Activated CD8-positive, alpha-beta T cell treated with anti-CD3 and anti-CD28 coated beads for 36 hours (primary cell): ENCODE measurements around the gene STOM. TPM values are rescaled to one million over a fixed set of nuclear protein-coding genes. Genes with fewer than 3 reads are reported as not detected.
"Not testable (repeated sequence)": the region's sequence is repeated elsewhere in the genome, so short reads cannot be mapped to it uniquely, and the experiment has no call there.

Source experiments
- ATAC-seq: fragments of 200-7000 bp; cut with Tn5 transposase; one replicate; pipeline ENCODE4 v1.10.0; 2021; ENCODE audit warnings: mild to moderate bottlenecking, moderate library complexity
- CTCF ChIA-PET: fragments of 350-600 bp; sonication (Branson Sonifier 250); formaldehyde crosslinking; loops from one replicate; lab custom pipeline; 2021; ENCODE audit warnings: antibody characterized with exemption; lab: Charles Lee
- POLR2A ChIA-PET: fragments of 350-600 bp; sonication (Branson Sonifier 250); formaldehyde crosslinking; loops from one replicate; lab custom pipeline; 2021; ENCODE audit warnings: antibody characterized with exemption; lab: Charles Lee
- DNase-seq: peaks from one replicate; pipeline ENCODE4 v3.0.0-alpha.2; 2020
- H3K27ac Mint-ChIP-seq: one replicate; pipeline ENCODE4 v1.8.0; 2021; ENCODE audit warnings: mild to moderate bottlenecking, mixed read lengths
- H3K27me3 Mint-ChIP-seq: one replicate; pipeline ENCODE4 v1.8.0; 2021; ENCODE audit warnings: mixed read lengths
- H3K36me3 Mint-ChIP-seq: one replicate; pipeline ENCODE4 v1.8.0; 2021; ENCODE audit warnings: low read depth, mixed read lengths
- H3K4me1 Mint-ChIP-seq: one replicate; pipeline ENCODE4 v1.8.0; 2021; ENCODE audit warnings: low read depth, mixed read lengths
- H3K4me3 Mint-ChIP-seq: one replicate; pipeline ENCODE4 v1.8.0; 2021; ENCODE audit warnings: mild to moderate bottlenecking, moderate library complexity, mixed read lengths
- H3K9me3 Mint-ChIP-seq: one replicate; pipeline ENCODE4 v1.8.0; 2021; ENCODE audit warnings: mixed read lengths
- CTCF ChIP-seq: fragments of 200-600 bp; IDR thresholded peaks from one replicate; pipeline ENCODE4 v1.8.0; 2022; ENCODE audit warnings: antibody characterized with exemption, mild to moderate bottlenecking
- intact Hi-C: fragments of 100-400 bp; cut with micrococcal nuclease; formaldehyde crosslinking; loops from one replicate; pipeline ENCODE4 v1.10.0; 2022
- total RNA-seq, 2 experiments: library from RNA; stranded (reverse); gene quantifications; one replicate each; pipeline ENCODE4 v1.2.3, GENCODE V29; 2021

Gene STOM
- total RNA-seq, 2 experiments from 2014 or later, result 31.7 to 32.5 TPM

- TF ChIP-seq CTCF, result peak; percentile 76
- ATAC-seq, result peak; percentile 56
- intact Hi-C loops, result loop anchor here (1.0 kb wide), 1 partner anchor 80 kb away; no protein-coding TSS in a partner anchor
- Mint-ChIP-seq H3K9me3 (no peaks in the 10 kb centered on the region), H3K4me3 (no peak overlapping the region), H3K27me3 (no peaks in the 10 kb centered on the region), H3K36me3 (no peaks in the 10 kb centered on the region), H3K27ac (no peak overlapping the region), H3K4me1 (peaks cover 2% of the 10 kb centered on the region)
- POLR2A ChIA-PET, result interaction anchor here (0.5 to 1.9 kb wide), 2 partner anchors 80 to 86 kb away, joined by 3 to 6 read pairs; no protein-coding TSS in a partner anchor
- no peak for DNase-seq
- CTCF ChIA-PET, result interaction anchor here (0.5 to 22.2 kb wide), 32 partner anchors 9 to 201 kb away, joined by 3 to 378 read pairs (median 4); no protein-coding TSS in a partner anchor
Measured at GRCh38 chr9:121399883-121400607, 30.0 kb upstream of the STOM start.

DNA sequence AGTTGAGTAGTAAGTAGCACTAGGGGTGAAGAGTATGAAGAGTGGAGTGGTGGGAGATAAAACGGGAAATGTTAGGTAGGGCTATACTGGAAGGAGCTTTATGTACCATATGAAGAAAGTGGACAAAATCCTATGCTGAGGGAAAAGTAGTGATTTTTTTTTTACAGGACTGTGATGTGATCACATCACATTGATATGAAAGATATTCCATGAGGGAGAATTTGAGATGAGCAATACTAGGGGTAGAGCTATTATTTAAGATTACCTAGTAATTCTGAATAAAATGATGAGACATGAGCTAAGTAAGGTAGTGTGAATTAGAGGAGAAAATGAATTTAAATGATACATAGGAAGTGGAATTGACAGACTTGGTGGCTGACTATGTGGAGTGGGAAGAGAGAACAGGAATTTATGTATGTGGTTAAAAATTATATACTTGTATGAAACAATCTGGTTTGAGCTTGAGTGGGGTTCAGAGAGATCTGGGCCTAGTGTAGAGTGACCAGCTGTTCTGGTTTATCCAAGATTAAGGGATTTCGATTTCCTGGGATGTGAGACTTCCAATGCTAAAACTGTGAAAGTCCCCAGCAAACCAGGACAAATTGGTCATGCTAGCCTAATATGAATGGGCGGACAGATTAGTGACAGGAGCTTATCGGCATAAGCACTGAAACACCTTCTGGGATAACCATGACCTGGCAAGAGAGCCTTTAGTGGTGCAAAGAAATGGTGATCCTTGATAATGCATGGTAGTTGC lies 29.3 kb upstream of the STOM start:
- Mint-ChIP-seq H3K27me3 (no peaks in the 10 kb centered on the region), H3K9me3 (no peaks in the 10 kb centered on the region), H3K27ac (no peak overlapping the region), H3K4me1 (peaks cover 2% of the 10 kb centered on the region), H3K36me3 (no peaks in the 10 kb centered on the region), H3K4me3 (no peak overlapping the region)
- no peak for TF ChIP-seq CTCF
- CTCF ChIA-PET, result interaction anchor here (0.6 to 22.2 kb wide), 23 partner anchors 8 to 186 kb away, joined by 3 to 378 read pairs (median 5); no protein-coding TSS in a partner anchor
- DNase-seq, result no peak
- POLR2A ChIA-PET, result interaction anchor here (0.6 to 1.9 kb wide), 2 partner anchors 79 to 475 kb away, joined by 3 to 6 read pairs; no protein-coding TSS in a partner anchor
- intact Hi-C loops, result no loop called here
- ATAC-seq, result no peak

DNA sequence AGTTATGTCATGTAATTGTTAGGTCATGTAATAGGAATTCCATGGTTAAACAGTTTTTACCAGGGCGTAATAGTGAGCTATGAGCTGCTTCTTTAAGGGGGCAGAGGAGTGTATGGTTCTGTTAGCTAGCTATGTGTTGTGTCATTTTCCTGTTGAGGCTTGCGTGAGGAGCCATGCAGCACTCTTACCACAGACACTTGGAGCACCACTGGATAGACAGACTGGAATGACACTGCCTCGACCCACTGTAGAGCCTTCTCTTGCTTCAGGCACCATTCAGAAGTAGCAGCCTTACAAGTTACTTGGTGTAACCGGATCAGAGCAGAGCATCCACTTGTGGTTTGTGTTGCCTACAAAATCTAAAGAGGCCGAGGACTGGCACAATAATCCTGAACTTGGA lies 28.3 kb upstream of the STOM start:
- CTCF ChIA-PET, result interaction anchor here (0.7 to 22.2 kb wide), 7 partner anchors 14 to 185 kb away, joined by 3 to 378 read pairs (median 12); no protein-coding TSS in a partner anchor
- H3K27ac Mint-ChIP-seq, result no peak overlapping the region
- no peaks in the 10 kb centered on the region for H3K9me3 Mint-ChIP-seq
- TF ChIP-seq CTCF, result no peak
- POLR2A ChIA-PET, result interaction anchor here (0.6 kb wide), 1 partner anchor 474 kb away, joined by 3 read pairs; no protein-coding TSS in a partner anchor
- intact Hi-C loops, result no loop called here
- no peaks in the 10 kb centered on the region for H3K36me3 Mint-ChIP-seq
- peaks cover 5% of the 10 kb centered on the region for H3K4me1 Mint-ChIP-seq
- no peak overlapping the region for H3K4me3 Mint-ChIP-seq
- DNase-seq (no peak), ATAC-seq (no peak)
- H3K27me3 Mint-ChIP-seq, result no peaks in the 10 kb centered on the region

DNA sequence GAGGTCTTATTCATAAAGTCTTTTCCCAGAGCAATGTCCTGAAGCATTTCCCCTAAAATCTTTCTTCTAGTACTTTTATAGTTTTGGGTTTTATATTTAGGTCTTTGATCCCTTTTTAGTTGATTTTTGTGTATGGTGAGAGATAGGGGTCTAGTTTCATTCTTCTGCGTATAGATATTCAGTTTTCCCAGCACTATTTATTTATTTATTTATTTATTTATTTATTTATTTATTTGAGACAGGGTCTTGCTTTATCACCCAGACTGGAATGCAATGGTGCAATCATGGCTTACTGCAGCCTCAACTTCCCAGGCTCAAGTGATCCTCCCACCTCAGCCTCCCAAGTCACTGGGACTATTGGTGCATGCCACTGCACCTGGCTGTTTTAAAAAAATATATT lies 27.2 kb upstream of the STOM start:
- H3K27ac Mint-ChIP-seq, H3K9me3 Mint-ChIP-seq, H3K4me3 Mint-ChIP-seq, H3K36me3 Mint-ChIP-seq, ATAC-seq, H3K4me1 Mint-ChIP-seq, DNase-seq, H3K27me3 Mint-ChIP-seq, POLR2A ChIA-PET, intact Hi-C loops: not testable (repeated sequence)
- CTCF ChIA-PET, result interaction anchor here (1.0 to 22.2 kb wide), 4 partner anchors 13 to 80 kb away, joined by 3 to 378 read pairs (median 8); no protein-coding TSS in a partner anchor

DNA sequence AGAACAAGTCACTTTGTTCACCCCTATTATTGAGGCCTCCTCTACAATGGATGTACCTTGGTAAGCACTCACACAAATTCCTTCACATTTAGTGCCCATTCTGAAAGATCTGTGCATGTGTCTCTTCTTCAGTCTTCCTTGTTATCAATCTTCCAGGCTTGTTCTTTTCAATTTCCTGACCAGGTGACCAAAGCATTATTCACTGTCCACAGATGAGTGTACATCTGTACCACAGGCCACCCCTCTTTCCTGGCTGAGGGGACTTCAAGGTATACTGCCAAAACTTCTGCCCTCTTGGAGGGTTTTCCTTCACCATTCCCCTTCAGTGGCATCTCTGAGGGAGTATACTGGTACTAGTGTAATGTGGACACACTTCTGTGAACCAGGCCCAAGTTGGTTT lies 25.5 kb upstream of the STOM start:
- Mint-ChIP-seq H3K9me3 (no peaks in the 10 kb centered on the region), H3K36me3 (no peaks in the 10 kb centered on the region), H3K4me1 (peaks cover 9% of the 10 kb centered on the region), H3K27ac (no peak overlapping the region), H3K27me3 (no peaks in the 10 kb centered on the region), H3K4me3 (no peak overlapping the region)
- ChIA-PET CTCF (interaction anchor here (1.8 to 22.2 kb wide), 2 partner anchors 14 to 79 kb away, joined by 3 to 378 read pairs; no protein-coding TSS in a partner anchor), POLR2A (no interaction called here)
- intact Hi-C loops, result no loop called here
- TF ChIP-seq CTCF, result no peak
- DNase-seq, result no peak
- no peak for ATAC-seq
